PC-3 (cell line): ENCODE data around the gene MFAP3. TPM values are rescaled to one million over a fixed set of nuclear protein-coding genes. Genes with fewer than 3 reads are reported as not detected.
A peak's percentile ranks its signal among the peaks of the same experiment; 100 is the strongest.

Experiments used
- ATAC-seq: fragments of 200-7000 bp; cut with Tn5 transposase; 2 replicates; pipeline ENCODE4 v1.9.1; 2020; ENCODE audit warnings: mild to moderate bottlenecking, moderate library complexity
- BruUV-seq: library from RNA; stranded (reverse); fragments of 400-500 nt; replicated peaks from 2 replicates; lab custom pipeline; 2021; lab: Mats Ljungman, UMichigan
- CTCF ChIA-PET: fragments of 300-600 bp; sonication (Branson Sonifier 250); formaldehyde crosslinking; loops from one replicate; lab custom pipeline; 2022; ENCODE audit warnings: antibody characterized with exemption; lab: Charles Lee
- POLR2A ChIA-PET: fragments of 300-600 bp; sonication (Branson Sonifier 250); formaldehyde crosslinking; loops from one replicate; lab custom pipeline; 2022; ENCODE audit warnings: antibody characterized with exemption; ENCODE audit not compliant: unreplicated experiment; lab: Charles Lee
- DNase-seq: peaks from one replicate; pipeline ENCODE4 v3.0.0-alpha.2; 2015
- H2AFZ ChIP-seq: fragments of 300-600 bp; sonication (generic); 2 replicates; pipeline ENCODE4 v1.6.0; 2016; ENCODE audit warnings: antibody characterized with exemption, low read length
- H3F3A ChIP-seq: fragments of 300-600 bp; sonication (generic); one replicate; pipeline ENCODE4 v1.6.0; 2017; ENCODE audit warnings: antibody characterized with exemption, low read length, control low read depth, mild to moderate bottlenecking; ENCODE audit not compliant: unreplicated experiment
- H3K27ac ChIP-seq: fragments of 300-600 bp; sonication (generic); 2 replicates; pipeline ENCODE4 v1.5.1; 2016; ENCODE audit warnings: mild to moderate bottlenecking, low read length
- H3K27me3 ChIP-seq: fragments of 300-600 bp; sonication (generic); 2 replicates; pipeline ENCODE4 v1.6.1; 2016; ENCODE audit warnings: low read length, mixed read lengths
- H3K36me3 ChIP-seq: fragments of 300-600 bp; sonication (generic); 2 replicates; pipeline ENCODE4 v1.6.1; 2016; ENCODE audit warnings: low read depth, mixed run types, low read length, mixed read lengths
- H3K4me1 ChIP-seq: fragments of 300-600 bp; sonication (generic); 2 replicates; pipeline ENCODE4 v1.5.1; 2016; ENCODE audit warnings: low read length; ENCODE audit not compliant: insufficient read depth
- H3K4me2 ChIP-seq: fragments of 300-600 bp; sonication (generic); 2 replicates; pipeline ENCODE4 v1.6.0; 2016; ENCODE audit warnings: low read length
- H3K4me3 ChIP-seq: fragments of 300-600 bp; sonication (generic); 2 replicates; pipeline ENCODE4 v1.5.1; 2016; ENCODE audit warnings: mild to moderate bottlenecking, low read length, mixed read lengths
- H3K79me2 ChIP-seq: fragments of 300-600 bp; sonication (generic); 2 replicates; pipeline ENCODE4 v1.6.1; 2017; ENCODE audit warnings: low read length, mixed read lengths
- H3K9ac ChIP-seq: fragments of 300-600 bp; sonication (generic); 2 replicates; pipeline ENCODE4 v1.6.0; 2016; ENCODE audit warnings: mild to moderate bottlenecking, low read length
- H3K9me2 ChIP-seq: fragments of 300-600 bp; sonication (generic); replicated peaks from 2 replicates; pipeline ENCODE4 v1.6.1; 2016; ENCODE audit warnings: mixed run types, low read length, mixed read lengths
- H3K9me3 ChIP-seq: fragments of 300-600 bp; sonication (generic); 2 replicates; pipeline ENCODE4 v1.6.1; 2016; ENCODE audit warnings: low read length, mixed read lengths
- H4K20me1 ChIP-seq: fragments of 300-600 bp; sonication (generic); 2 replicates; pipeline ENCODE4 v1.6.1; 2016; ENCODE audit warnings: low read length, mixed read lengths
- EZH2 ChIP-seq: fragments of 300-600 bp; sonication (generic); IDR thresholded peaks from one replicate; pipeline ENCODE4 v1.6.1; 2017; ENCODE audit warnings: antibody characterized with exemption, mild to moderate bottlenecking, low read length; ENCODE audit not compliant: unreplicated experiment
- EZH2phosphoT487 ChIP-seq: fragments of 300-600 bp; sonication (generic); IDR thresholded peaks from 2 replicates; pipeline ENCODE4 v1.6.1; 2018; ENCODE audit warnings: mild to moderate bottlenecking, antibody characterized with exemption, low read length, borderline replicate concordance
- intact Hi-C: fragments of 100-400 bp; cut with micrococcal nuclease; formaldehyde crosslinking; loops from 2 replicates; pipeline ENCODE4 v1.9.0; 2023
- total RNA-seq: library from RNA; depleted of rRNA; stranded (reverse); fragments of >200 nt; gene quantifications from 2 replicates; pipeline ENCODE4 v1.2.3, GENCODE V29; 2014
- TF ChIP-seq, protein P1 (sequence below): fragments of 300-600 bp; sonication (generic); conservative IDR thresholded peaks from 2 replicates; pipeline ENCODE4 v1.5.1; 2017; ENCODE audit warnings: antibody characterized with exemption, low read depth, mild to moderate bottlenecking, low read length

Gene MFAP3
- total RNA-seq, 1 experiment from 2014 or later, result 21.1 TPM

DNA sequence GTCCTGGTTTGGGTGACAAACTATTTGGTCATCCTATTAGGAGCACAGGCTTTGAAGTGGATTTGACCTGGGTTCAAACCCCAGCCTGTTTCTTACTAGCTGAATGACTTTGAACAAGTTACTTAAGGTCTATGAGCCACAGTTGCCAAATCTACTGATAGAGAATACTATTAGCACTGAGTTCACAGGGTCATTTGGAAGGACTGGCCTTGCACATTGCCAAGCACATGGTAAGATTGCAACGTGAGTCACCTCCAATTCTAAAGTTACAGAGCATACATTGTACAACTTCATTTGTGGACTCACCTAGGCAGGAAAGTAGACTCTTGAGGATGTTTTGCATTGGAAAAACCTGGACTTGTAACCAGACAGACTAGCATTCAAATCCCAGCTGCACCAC is 38.9 kb downstream of the MFAP3 start:
- H3F3A ChIP-seq, result no peaks in the 10 kb centered on the region
- CTCF ChIA-PET, result no interaction called here
- H3K9me3 ChIP-seq, result no peaks in the 10 kb centered on the region
- no peak for TF ChIP-seq EZH2
- TF ChIP-seq EZH2phosphoT487, result no peak
- TF ChIP-seq, protein P1, sequence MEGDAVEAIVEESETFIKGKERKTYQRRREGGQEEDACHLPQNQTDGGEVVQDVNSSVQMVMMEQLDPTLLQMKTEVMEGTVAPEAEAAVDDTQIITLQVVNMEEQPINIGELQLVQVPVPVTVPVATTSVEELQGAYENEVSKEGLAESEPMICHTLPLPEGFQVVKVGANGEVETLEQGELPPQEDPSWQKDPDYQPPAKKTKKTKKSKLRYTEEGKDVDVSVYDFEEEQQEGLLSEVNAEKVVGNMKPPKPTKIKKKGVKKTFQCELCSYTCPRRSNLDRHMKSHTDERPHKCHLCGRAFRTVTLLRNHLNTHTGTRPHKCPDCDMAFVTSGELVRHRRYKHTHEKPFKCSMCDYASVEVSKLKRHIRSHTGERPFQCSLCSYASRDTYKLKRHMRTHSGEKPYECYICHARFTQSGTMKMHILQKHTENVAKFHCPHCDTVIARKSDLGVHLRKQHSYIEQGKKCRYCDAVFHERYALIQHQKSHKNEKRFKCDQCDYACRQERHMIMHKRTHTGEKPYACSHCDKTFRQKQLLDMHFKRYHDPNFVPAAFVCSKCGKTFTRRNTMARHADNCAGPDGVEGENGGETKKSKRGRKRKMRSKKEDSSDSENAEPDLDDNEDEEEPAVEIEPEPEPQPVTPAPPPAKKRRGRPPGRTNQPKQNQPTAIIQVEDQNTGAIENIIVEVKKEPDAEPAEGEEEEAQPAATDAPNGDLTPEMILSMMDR, result no peak
- H4K20me1 ChIP-seq, result no peaks in the 10 kb centered on the region
- peak overlapping the region; percentile 65 for H3K27ac ChIP-seq
- POLR2A ChIA-PET, result no interaction called here
- peak; percentile 71 for DNase-seq
- peak overlapping the region; percentile 53; the same call in 1 of the 2 replicates for H3K4me2 ChIP-seq
- H3K79me2 ChIP-seq, result no peaks in the 10 kb centered on the region
- H3K9me2 ChIP-seq, result no peaks in the 10 kb centered on the region
- peaks cover 16% of the 10 kb centered on the region for H3K4me1 ChIP-seq
- H3K27me3 ChIP-seq, result no peaks in the 10 kb centered on the region
- H3K9ac ChIP-seq, result no peak overlapping the region; the same call in 1 of the 2 replicates
- no peak overlapping the region for H3K4me3 ChIP-seq
- no peaks in the 10 kb centered on the region for H3K36me3 ChIP-seq
- no TSS peak for BruUV-seq
- ATAC-seq, result peak; percentile 80
- no peak overlapping the region for H2AFZ ChIP-seq
- intact Hi-C loops, result loop anchor here (10.0 kb wide), 1 partner anchor 207 kb away; no protein-coding TSS in a partner anchor

DNA sequence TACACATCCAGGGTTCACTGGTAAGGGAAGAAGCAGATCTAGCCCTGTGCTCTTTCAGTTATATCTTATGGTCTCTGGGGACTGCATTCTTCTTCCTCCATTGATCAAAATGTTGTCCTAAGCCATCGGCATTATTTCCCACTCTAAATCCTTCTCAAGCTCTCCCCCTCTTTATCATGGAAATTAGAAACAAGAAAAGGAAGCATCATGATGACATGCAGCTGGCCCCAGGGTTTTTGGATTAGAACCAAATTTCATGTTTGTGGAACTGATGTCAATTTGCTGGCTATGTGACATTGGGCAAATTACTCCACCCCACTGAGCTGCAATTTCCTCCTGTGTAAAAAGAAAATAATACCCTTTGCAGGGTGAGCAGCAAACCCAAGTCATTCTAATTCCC is 39.5 kb downstream of the MFAP3 start:
- H4K20me1 ChIP-seq, result no peaks in the 10 kb centered on the region
- no peaks in the 10 kb centered on the region for H3K27me3 ChIP-seq
- DNase-seq, result peak; percentile 59
- H3K9me3 ChIP-seq, result no peaks in the 10 kb centered on the region
- BruUV-seq, result no TSS peak
- TF ChIP-seq, protein P1, result no peak
- TF ChIP-seq EZH2, result no peak
- no peak for TF ChIP-seq EZH2phosphoT487
- H3K9ac ChIP-seq, result no peak overlapping the region; the same call in 1 of the 2 replicates
- no peaks in the 10 kb centered on the region for H3K79me2 ChIP-seq
- CTCF ChIA-PET, result no interaction called here
- H3K4me1 ChIP-seq, result peaks cover 16% of the 10 kb centered on the region
- no peaks in the 10 kb centered on the region for H3F3A ChIP-seq
- H3K9me2 ChIP-seq, result no peaks in the 10 kb centered on the region
- peak overlapping the region; percentile 65 for H3K27ac ChIP-seq
- H3K4me2 ChIP-seq, result peak overlapping the region; percentile 53; the same call in 1 of the 2 replicates
- H3K36me3 ChIP-seq, result no peaks in the 10 kb centered on the region
- no peak overlapping the region for H2AFZ ChIP-seq
- peak; percentile 35; the same call in 1 of the 2 replicates for ATAC-seq
- H3K4me3 ChIP-seq, result no peak overlapping the region
- POLR2A ChIA-PET, result no interaction called here
- intact Hi-C loops, result loop anchor here (10.0 kb wide), 1 partner anchor 207 kb away; no protein-coding TSS in a partner anchor

DNA sequence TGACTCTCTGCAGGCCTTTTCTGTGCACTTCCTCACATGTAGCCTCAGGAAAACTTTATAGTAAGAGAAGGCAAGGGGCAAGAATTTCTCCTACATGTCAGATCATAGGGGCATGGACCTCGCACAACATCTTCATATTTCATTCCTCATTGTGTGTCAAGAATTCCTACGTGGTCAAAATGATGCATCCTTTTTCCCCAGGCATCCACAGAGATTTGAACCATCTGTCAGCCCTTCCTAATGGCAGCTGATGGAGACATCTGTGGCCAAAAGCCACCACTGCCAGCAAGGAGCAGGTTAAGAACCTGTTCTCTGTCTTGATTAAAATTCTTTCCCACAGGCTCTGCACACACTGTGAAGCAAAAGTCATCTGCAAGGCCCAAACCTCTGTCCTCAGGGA is 42.5 kb downstream of the MFAP3 start:
- DNase-seq, result no peak
- Histone ChIP-seq H3K9me3 (no peaks in the 10 kb centered on the region), H3K4me1 (peaks cover 16% of the 10 kb centered on the region), H2AFZ (no peak overlapping the region), H3K9ac (no peak overlapping the region), H3F3A (no peaks in the 10 kb centered on the region), H4K20me1 (no peaks in the 10 kb centered on the region), H3K4me2 (no peak overlapping the region), H3K36me3 (no peaks in the 10 kb centered on the region), H3K79me2 (no peaks in the 10 kb centered on the region), H3K27ac (no peak overlapping the region), H3K27me3 (no peaks in the 10 kb centered on the region), H3K9me2 (no peaks in the 10 kb centered on the region), H3K4me3 (no peak overlapping the region)
- TF ChIP-seq, protein P1, result no peak
- TF ChIP-seq EZH2phosphoT487 (no peak), EZH2 (no peak)
- no peak for ATAC-seq
- ChIA-PET CTCF (no interaction called here), POLR2A (no interaction called here)
- no TSS peak for BruUV-seq
- intact Hi-C loops, result no loop called here
